HG03378 (cell line): ENCODE data around the gene RPS6KB1.
A peak's percentile ranks its signal among the peaks of the same experiment; 100 is the strongest.
"Not testable (repeated sequence)": the region's sequence is repeated elsewhere in the genome, so short reads cannot be mapped to it uniquely, and the experiment has no call there.

Experiments
- ATAC-seq: cut with Tn5 transposase; IDR thresholded peaks from one replicate; pipeline ENCODE4 v1.9.1; 2021; ENCODE audit warnings: mild to moderate bottlenecking, moderate library complexity; ENCODE audit not compliant: unreplicated experiment

The RPS6KB1 gene

DNA sequence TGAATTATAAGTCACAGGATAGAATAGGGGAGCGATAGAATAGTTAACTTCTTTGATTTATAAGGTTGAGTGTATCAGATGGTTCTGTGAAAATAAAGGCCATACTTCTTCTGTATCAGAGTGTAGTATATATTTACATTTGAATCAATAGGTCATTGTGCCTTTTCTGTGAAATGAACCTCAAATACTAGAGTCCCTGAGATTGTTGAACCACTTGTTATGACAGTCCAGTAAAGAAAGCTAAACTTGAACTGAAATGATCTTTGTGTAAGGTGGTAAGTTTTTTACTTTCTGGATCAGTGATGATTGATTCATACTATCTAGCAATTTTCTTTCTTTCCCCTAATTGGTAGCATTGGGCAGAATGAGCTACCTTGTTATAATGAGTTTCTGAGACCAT, 40.4 kb downstream of the RPS6KB1 start:
- ATAC-seq, result not testable (repeated sequence)

DNA sequence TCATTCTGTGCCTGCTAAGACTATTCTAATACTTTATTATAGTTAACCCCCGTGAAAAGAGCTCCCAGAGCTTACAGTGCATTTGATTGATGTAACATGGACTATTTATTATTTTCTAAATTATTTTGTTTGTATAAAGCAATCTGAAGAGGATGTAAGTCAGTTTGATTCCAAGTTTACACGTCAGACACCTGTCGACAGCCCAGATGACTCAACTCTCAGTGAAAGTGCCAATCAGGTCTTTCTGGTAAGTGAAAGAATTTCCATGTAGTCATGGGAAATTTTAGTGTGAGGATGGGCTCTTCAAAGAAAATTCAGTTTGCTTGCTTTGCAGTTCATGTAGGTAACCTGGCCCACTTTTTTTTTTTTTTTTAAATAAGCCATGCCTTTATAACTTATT, 47.8 kb downstream of the RPS6KB1 start:
- not testable (repeated sequence) for ATAC-seq

DNA sequence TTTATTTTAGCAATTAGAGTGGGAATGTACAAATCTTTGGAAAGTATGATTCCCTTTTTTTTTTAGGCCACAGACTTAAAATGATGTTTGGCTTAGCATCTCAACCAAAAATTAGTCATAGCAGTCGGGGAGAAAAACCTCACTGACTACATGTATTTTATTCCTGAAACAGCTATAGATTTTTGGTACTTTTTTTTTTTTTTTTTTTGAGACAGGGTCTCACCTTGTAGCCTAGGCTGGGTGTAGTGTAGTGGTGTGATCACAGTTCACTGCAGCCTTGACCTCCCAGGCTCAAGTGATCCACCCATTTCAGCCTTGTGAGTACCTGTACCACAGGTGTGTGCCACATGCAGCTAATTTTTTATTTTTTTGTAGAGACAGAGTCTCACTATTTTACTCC, 48.2 kb downstream of the RPS6KB1 start:
- ATAC-seq, result no peak

DNA sequence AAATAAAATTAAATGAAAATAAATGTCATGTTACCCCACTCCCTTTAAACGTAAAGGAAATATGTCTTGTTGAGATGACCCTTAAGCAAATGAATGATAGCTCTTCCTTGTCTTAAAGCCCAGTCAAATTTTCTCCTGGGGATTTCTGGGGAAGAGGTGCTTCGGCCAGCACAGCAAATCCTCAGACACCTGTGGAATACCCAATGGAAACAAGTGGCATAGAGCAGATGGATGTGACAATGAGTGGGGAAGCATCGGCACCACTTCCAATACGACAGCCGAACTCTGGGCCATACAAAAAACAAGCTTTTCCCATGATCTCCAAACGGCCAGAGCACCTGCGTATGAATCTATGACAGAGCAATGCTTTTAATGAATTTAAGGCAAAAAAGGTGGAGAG, 53.5 kb downstream of the RPS6KB1 start:
- not testable (repeated sequence) for ATAC-seq

DNA sequence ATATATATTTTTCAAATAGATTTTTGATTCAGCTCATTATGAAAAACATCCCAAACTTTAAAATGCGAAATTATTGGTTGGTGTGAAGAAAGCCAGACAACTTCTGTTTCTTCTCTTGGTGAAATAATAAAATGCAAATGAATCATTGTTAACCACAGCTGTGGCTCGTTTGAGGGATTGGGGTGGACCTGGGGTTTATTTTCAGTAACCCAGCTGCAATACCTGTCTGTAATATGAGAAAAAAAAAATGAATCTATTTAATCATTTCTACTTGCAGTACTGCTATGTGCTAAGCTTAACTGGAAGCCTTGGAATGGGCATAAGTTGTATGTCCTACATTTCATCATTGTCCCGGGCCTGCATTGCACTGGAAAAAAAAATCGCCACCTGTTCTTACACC, 54.4 kb downstream of the RPS6KB1 start:
- ATAC-seq, result not testable (repeated sequence)

DNA sequence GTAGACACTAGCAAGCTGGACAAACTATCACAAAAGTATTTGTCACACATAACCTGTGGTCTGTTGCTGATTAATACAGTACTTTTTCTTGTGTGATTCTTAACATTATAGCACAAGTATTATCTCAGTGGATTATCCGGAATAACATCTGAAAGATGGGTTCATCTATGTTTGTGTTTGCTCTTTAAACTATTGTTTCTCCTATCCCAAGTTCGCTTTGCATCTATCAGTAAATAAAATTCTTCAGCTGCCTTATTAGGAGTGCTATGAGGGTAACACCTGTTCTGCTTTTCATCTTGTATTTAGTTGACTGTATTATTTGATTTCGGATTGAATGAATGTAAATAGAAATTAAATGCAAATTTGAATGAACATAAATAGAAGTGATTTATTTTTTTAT, 57.1 kb downstream of the RPS6KB1 start:
- ATAC-seq, result no peak

DNA sequence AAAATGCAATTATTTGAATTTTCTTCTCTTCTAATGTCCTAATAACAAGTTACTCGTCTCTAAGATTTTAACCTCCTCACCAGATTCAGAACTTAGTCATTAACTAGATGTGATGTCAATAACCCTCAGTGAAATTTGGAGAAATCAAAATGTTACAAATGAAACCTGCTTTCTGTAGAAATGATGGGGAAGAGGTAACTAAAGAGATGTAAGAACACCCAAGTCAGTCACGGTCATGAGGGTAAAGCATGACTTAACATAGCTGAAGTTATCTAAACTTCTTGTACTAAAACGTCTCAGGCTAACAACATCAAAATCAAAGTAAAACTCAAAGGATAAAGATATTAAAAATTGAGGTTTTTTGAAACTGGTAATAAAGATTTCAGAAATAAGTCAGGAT, 61.9 kb downstream of the RPS6KB1 start:
- ATAC-seq, result no peak

DNA sequence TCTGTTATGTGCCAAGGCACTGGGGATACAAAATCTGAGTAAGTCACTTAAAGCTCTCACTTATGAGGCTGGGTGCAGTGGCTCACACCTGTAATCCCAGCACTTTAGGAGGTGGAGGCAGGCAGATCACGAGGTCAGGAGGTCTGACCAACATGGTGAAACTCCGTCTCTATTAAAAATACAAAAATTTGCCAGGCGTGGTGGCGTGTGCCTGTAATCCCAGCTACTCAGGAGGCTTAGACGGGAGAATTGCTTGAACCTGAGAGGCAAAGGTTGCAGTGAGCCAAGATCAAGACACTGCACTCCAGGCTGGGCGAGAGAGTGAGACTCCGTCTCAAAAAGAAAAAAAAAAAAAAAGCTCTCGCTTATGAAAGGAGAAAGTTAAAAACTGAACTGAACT, 66.7 kb downstream of the RPS6KB1 start:
- ATAC-seq, result not testable (repeated sequence)

DNA sequence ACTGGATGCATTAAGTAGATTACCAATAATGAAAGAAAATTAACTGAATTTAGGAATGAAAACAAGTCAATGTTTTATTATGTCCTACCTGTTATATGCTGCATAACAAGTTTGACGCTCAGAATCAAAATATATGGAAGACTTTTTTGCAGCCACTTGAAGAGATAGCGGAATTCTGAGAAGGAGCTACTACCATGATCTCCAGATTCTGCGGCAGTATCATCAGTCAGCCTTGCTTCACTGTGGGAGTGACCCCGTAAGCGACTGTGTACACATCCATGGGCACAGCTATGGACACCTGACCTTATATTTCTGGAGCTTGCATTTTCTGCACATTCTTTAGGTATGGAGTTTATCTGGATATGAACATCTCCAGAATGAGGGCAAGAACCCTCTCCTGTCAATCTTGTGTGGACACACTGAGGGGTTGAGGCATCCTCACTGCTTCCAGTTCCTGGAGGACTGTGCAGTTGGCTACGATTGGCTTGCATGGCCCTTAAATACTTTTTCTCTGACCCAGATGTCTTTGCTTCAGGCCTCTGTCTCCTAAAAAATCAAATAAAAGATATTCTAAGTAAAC, 69.9 kb downstream of the RPS6KB1 start:
- ATAC-seq, result no peak

DNA sequence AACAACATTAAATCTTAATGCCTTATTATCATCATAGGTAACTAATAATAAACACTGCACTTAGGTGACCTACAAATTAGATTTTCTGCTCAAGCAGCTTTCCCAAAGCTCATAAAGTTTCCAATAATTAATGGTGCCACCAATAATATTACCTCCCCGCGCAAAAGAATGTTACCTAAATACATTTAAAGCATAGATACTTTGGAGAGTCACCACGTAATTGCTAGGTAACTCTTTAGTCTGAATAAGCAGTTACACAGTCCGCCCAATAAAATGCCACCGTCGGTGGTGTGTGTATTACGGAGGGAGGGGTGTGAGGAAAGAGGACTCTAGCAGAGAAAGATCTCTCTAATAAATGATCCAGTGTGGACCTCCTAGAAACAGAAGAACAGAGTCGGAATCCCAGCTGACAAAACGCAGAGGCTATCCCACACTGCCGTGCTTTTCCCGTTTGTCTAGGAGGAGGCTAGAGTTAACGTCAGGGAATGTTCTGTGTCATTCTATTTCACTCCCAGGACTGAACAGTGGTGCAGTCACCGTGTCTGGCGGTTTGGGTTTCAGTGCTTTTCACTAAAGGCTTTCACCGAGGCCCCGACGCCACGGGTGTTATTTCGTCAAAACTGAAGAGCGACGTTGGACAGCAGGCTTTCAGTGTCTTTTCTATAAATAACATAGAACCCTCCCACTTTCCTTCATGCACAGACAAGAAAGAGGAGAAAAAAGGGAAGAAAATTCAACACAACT, 71.0 kb downstream of the RPS6KB1 start:
- ATAC-seq, result peak; percentile 28

DNA sequence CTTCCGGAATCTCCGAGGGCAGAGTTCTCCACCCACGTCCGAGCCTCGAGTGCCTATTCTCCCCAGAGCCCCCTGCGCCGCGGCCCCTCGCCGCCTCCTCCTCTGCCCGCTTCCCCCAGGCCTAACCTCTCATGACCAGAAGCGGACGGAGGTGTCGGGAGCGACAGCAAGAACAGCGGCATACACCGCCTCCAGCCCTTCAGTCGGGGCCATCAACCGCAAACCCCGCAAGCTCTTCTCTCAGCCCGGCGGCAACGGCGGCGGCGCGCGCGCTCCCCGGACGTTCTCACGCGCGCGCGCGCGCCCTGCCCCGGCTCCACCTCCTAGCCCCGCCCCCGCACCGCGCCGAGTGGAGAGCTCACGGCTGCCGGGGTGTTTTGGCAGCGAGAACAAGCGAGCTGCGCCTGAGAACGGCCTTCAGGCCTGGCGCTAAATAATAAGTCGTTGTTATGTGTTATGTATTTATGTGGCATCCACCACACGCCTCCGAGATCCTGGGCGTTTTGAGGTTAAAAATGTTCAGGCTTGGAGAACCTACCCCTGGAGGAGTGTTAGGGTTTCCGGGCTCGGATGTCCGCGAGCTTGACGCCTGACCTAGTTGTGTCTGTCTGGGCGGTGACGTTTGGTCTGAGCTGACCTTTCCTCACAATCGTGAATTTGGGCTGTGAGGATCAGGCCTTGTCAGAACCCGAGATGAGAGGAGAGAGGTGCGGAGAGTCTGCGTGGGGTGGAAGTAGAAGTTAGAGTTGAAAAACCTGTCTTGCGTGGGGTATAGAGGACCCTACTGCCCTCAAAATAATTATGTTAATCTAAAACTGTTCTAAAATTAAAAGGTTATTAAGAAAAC, 71.8 kb downstream of the RPS6KB1 start, which contains the start of gene RNFT1:
TSS of gene RNFT1 (minus strand) at position 259 of the 847 bp plus-strand sequence. CDS start at position 182, 77 bp downstream.
- peak; percentile 55 for ATAC-seq

DNA sequence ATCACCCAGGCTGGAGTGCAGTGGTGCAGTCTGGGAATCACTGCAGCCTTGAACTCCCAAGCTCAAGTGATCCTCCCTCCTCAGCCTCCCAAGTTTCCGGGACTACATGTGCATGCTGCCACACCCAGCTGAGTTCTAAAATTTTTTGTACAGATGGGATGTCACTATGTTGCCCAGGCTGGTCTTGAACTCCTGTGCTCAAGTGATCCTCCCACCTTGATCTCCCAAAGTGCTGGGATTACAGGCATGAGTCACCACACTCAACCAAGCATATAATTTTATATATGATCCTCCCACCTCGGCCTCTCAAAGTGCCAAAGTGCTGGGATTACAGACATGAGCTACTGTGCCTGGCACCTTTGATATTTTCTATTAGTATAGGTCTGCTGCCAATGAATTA, 78.8 kb downstream of the RPS6KB1 start:
- ATAC-seq, result not testable (repeated sequence)

DNA sequence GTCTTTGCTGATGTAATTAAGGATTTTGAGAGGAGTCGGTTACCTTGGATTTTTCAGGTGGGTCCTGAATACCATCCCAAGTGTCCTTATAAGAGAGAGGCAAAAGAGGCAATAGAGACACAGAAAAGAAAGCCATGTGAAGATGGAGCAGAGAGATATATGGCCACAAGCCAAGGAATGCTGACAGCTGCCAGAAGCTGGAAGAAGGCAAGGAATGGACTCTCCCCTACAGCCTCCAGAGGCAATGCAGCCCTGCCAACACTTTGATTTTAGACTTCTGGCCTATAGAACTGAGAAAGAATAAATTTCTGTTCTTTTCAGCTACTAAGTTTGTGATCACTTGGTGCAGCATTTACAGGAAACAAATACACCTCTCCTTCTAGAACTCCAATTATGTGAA, 79.9 kb downstream of the RPS6KB1 start:
- no peak for ATAC-seq

DNA sequence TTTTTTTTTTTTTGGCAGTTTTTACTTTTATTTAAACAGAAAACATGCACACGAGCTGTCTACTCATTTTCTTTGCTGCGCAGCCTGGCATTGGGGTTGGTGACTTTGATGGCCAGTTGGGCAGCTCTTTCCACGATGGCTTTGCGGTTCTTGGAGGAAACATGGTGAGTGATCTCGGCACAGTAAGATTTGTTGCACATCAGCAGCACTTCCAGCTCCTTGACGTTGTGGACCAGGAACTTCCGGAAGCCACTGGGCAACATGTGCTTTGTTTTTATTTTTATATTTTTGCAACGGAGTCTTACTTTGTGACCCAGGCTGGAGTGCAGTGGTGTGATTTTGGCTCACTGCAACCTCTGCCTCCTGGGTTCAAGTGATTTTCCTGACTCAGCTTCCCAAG, 80.6 kb downstream of the RPS6KB1 start:
- not testable (repeated sequence) for ATAC-seq

DNA sequence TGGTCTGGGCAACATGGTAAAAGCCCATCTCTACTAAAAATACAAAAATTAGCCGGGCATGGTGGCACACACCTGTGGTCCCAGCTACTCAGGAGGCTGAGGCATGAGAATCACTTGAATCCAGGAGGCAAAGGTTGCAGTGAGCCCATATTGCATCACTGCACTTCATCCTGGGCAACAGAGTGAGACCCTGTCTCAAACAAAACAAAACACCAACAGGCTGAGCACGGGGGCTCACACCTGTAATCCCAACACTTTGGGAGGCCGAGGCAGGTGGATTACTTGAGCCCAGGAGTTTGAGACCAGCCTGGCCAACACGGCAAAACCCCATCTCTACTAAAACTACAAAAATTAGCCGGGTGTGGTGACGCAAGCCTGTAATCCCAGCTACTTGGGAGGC, 82.2 kb downstream of the RPS6KB1 start:
- not testable (repeated sequence) for ATAC-seq

DNA sequence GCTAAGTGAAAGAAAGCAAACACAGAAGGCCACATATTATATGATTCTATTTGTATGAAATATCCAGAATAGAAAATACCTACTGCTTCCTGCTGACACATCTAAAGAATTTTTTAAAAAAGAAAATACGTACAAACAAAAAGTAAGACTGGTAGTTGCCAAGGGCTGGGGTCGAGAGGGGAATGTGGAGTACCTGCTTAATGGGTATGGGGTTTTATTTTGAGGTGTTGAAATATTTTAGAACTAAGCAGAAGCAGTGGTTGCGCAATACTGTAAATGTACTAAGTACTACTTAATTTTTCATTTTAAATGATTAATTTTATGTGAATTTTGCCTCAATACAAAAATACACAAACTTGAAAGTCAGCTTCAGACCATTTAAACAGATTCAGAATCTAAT, 103.7 kb downstream of the RPS6KB1 start:
- ATAC-seq, result not testable (repeated sequence)
